Activated B cell treated with CpG ODN at 0.5 μM for 24 hours (primary cell): ENCODE data around the gene CACTIN. TPM values are rescaled to one million over a fixed set of nuclear protein-coding genes. Genes with fewer than 3 reads are reported as not detected.

ENCODE experiments used
- ATAC-seq: fragments of 200-7000 bp; cut with Tn5 transposase; one replicate; pipeline ENCODE4 v1.10.0; 2021; ENCODE audit warnings: low read depth, mild to moderate bottlenecking, moderate library complexity
- CTCF ChIA-PET: fragments of 350-600 bp; sonication (Branson Sonifier 250); formaldehyde crosslinking; loops from one replicate; lab custom pipeline; 2021; ENCODE audit warnings: antibody characterized with exemption; lab: Charles Lee
- POLR2A ChIA-PET: fragments of 350-600 bp; sonication (Branson Sonifier 250); formaldehyde crosslinking; loops from one replicate; lab custom pipeline; 2021; ENCODE audit warnings: antibody characterized with exemption; lab: Charles Lee
- DNase-seq: peaks from one replicate; pipeline ENCODE4 v3.0.0; 2022
- H3K27ac Mint-ChIP-seq: one replicate; pipeline ENCODE4 v1.8.0; 2020; ENCODE audit warnings: mixed read lengths
- H3K27me3 Mint-ChIP-seq: one replicate; pipeline ENCODE4 v1.8.0; 2021; ENCODE audit warnings: mixed read lengths
- H3K36me3 Mint-ChIP-seq: one replicate; pipeline ENCODE4 v1.8.0; 2021; ENCODE audit warnings: low read depth, mixed read lengths
- H3K4me1 Mint-ChIP-seq: one replicate; pipeline ENCODE4 v1.8.0; 2021; ENCODE audit warnings: mixed read lengths
- H3K4me3 Mint-ChIP-seq: one replicate; pipeline ENCODE4 v1.8.0; 2020; ENCODE audit warnings: mild to moderate bottlenecking, mixed read lengths
- H3K9me3 Mint-ChIP-seq: one replicate; pipeline ENCODE4 v1.8.0; 2020; ENCODE audit warnings: mixed read lengths
- CTCF ChIP-seq: fragments of 200-600 bp; IDR thresholded peaks from one replicate; pipeline ENCODE4 v1.8.0; 2022; ENCODE audit warnings: antibody characterized with exemption, mild to moderate bottlenecking
- intact Hi-C: fragments of 100-400 bp; cut with micrococcal nuclease; formaldehyde crosslinking; loops from one replicate; pipeline ENCODE4 v1.15.1; 2024
- total RNA-seq: library from RNA; stranded (reverse); gene quantifications from 2 replicates; pipeline ENCODE4 v1.2.3, GENCODE V29; 2022

Gene CACTIN
- total RNA-seq, 1 donor from 2014 or later, result 48.1 TPM

- DNase-seq, result no peak
- Mint-ChIP-seq H3K4me3 (no peak overlapping the region), H3K4me1 (peaks cover 21% of the 10 kb centered on the region), H3K27me3 (no peaks in the 10 kb centered on the region), H3K36me3 (peaks cover 52% of the 10 kb centered on the region), H3K27ac (no peak overlapping the region), H3K9me3 (no peaks in the 10 kb centered on the region)
- ATAC-seq, result no peak
- TF ChIP-seq CTCF, result no peak
- POLR2A ChIA-PET, result interaction anchor here (0.6 kb wide), 1 partner anchor 21 kb away, joined by 4 read pairs; no protein-coding TSS in a partner anchor
- CTCF ChIA-PET, result no interaction called here
- intact Hi-C loops, result no loop called here
These were observed 34.1 kb upstream of the CACTIN start for GRCh38 chr19:3660493-3661219.

- ChIA-PET CTCF (interaction anchor here (1.0 kb wide), 1 partner anchor 40 kb away, joined by 3 read pairs; the partner anchor contains the start of gene PIP5K1C), POLR2A (interaction anchor here (0.7 kb wide), 1 partner anchor 132 kb away, joined by 3 read pairs; no protein-coding TSS in a partner anchor)
- DNase-seq (no peak), ATAC-seq (no peak)
- intact Hi-C loops, result no loop called here
- H3K36me3 Mint-ChIP-seq, result peaks cover 52% of the 10 kb centered on the region
- no peaks in the 10 kb centered on the region for H3K9me3 Mint-ChIP-seq
- peaks cover 13% of the 10 kb centered on the region for H3K4me1 Mint-ChIP-seq
- no peaks in the 10 kb centered on the region for H3K27me3 Mint-ChIP-seq
- H3K4me3 Mint-ChIP-seq, result no peak overlapping the region
- no peak for TF ChIP-seq CTCF
- H3K27ac Mint-ChIP-seq, result no peak overlapping the region
These were observed 33.1 kb upstream of the CACTIN start for GRCh38 chr19:3659746-3660112.

DNA sequence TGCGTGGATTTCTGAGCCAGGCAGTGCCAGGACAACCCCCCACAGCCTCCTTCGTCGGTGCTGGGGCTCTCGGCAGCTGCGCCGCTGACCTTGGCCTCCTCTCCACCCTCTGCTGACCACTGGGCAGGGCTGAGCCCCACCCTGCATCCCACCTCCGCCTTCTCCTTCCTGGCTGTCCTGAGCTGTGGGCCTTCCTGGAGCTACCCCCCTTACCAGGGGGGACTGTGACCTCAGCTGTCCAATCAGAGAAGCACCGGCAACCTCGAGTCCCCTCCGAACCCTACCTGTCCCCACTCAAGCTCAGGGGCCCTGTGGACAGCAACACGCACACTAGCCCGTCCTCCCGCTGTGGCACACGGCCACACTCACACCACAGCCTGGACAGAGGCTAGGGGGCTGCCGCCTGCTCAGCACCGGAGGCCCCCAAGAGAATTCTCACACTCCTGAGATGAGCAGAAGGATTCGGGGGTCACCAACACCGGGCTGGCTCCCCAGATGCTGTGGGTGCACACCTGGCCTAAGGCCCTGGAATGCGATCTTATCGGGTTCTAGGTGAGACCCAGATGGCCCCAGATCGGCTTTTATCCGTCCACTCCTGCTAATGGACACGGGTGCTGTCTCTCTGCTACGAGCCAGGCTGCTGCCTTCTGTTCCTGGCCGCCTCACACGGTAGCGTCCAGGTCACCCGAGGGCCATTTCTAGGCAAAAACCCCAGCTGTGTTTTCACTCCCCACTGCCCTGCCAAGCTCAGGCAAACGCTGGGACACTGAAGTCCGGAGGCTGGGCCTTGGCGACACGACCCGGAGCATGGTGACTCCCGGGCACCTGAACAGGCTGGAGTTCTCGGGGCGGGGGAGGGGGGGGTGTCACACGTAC is 32.5 kb upstream of the CACTIN start:
- H3K36me3 Mint-ChIP-seq, result peaks cover 50% of the 10 kb centered on the region
- no peaks in the 10 kb centered on the region for H3K27me3 Mint-ChIP-seq
- no peak overlapping the region for H3K4me3 Mint-ChIP-seq
- ChIA-PET CTCF (interaction anchor here (1.0 kb wide), 1 partner anchor 41 kb away, joined by 3 read pairs; the partner anchor contains the start of gene PIP5K1C), POLR2A (interaction anchor here (0.7 kb wide), 1 partner anchor 133 kb away, joined by 3 read pairs; no protein-coding TSS in a partner anchor)
- H3K4me1 Mint-ChIP-seq, result peaks cover 10% of the 10 kb centered on the region
- no peak overlapping the region for H3K27ac Mint-ChIP-seq
- no peaks in the 10 kb centered on the region for H3K9me3 Mint-ChIP-seq
- no peak for TF ChIP-seq CTCF
- intact Hi-C loops, result no loop called here
- ATAC-seq, result no peak
- DNase-seq, result no peak

GRCh38 chr19:3658004-3658869 is 31.6 kb upstream of the CACTIN start:
- POLR2A ChIA-PET, result no interaction called here
- peaks cover 43% of the 10 kb centered on the region for H3K36me3 Mint-ChIP-seq
- intact Hi-C loops, result no loop called here
- H3K4me1 Mint-ChIP-seq, result peaks cover 4% of the 10 kb centered on the region
- no peak for ATAC-seq
- no peak for TF ChIP-seq CTCF
- no peak overlapping the region for H3K27ac Mint-ChIP-seq
- no peaks in the 10 kb centered on the region for H3K27me3 Mint-ChIP-seq
- no peaks in the 10 kb centered on the region for H3K9me3 Mint-ChIP-seq
- no peak overlapping the region for H3K4me3 Mint-ChIP-seq
- CTCF ChIA-PET, result no interaction called here
- no peak for DNase-seq
